GM11168 (cell line): ENCODE measurements around the gene MAGEA10.

Source experiments
- in situ Hi-C: fragments of 300-500 bp; cut with MboI; formaldehyde crosslinking; loops from one replicate; pipeline ENCODE4 v1.12.0; 2022; ENCODE audit warnings: low sequenced_read_pairs; ENCODE audit not compliant: unreplicated experiment

MAGEA10 gene

GRCh38 chrX:152086141-152086540, 52.2 kb downstream of the MAGEA10 start:
- in situ Hi-C loops: no loop called here
